DOHH2 (cell line): ENCODE data around the gene ITGA2B.

Experiments
- EZH2phosphoT487 ChIP-seq: fragments of 200-600 bp; sonication (generic); IDR thresholded peaks from 2 replicates; pipeline ENCODE4 v1.6.1; 2017; ENCODE audit warnings: borderline replicate concordance, mild to moderate bottlenecking, antibody characterized with exemption, low read length, moderate library complexity, mixed read lengths
- TF ChIP-seq, protein P1 (sequence below): fragments of 200-600 bp; sonication (generic); IDR thresholded peaks from one replicate; pipeline ENCODE4 v1.5.1; 2014; ENCODE audit warnings: antibody characterized with exemption, mild to moderate bottlenecking, low read depth, low read length; ENCODE audit not compliant: poor library complexity, severe bottlenecking

DNA sequence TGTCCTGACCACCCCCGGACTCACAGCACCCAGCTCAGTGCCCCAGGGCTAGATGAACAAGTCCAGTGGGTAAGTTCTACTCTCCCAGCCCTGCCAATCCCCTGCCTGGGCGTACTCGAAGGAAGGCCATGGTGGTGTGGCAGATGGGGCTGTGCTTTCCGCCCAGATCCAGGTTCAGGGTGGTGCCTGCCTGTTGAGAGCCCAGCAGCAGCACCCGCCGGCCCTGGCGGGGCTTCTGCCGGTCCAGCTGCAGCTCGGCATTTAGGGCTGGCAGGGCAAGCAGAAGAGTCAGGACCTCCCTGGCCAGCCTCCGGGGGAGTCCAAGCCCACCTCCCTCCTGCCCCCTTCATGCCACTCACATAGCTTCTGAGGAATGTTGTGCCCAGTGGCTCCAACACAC lies 9.6 kb downstream of the ITGA2B start:
- TF ChIP-seq, protein P1, sequence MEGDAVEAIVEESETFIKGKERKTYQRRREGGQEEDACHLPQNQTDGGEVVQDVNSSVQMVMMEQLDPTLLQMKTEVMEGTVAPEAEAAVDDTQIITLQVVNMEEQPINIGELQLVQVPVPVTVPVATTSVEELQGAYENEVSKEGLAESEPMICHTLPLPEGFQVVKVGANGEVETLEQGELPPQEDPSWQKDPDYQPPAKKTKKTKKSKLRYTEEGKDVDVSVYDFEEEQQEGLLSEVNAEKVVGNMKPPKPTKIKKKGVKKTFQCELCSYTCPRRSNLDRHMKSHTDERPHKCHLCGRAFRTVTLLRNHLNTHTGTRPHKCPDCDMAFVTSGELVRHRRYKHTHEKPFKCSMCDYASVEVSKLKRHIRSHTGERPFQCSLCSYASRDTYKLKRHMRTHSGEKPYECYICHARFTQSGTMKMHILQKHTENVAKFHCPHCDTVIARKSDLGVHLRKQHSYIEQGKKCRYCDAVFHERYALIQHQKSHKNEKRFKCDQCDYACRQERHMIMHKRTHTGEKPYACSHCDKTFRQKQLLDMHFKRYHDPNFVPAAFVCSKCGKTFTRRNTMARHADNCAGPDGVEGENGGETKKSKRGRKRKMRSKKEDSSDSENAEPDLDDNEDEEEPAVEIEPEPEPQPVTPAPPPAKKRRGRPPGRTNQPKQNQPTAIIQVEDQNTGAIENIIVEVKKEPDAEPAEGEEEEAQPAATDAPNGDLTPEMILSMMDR: no peak
- TF ChIP-seq EZH2phosphoT487: no peak
